ENCODE measurements around the gene PDE4B. TPM values are rescaled to one million over a fixed set of nuclear protein-coding genes. Genes with fewer than 3 reads are reported as not detected.

The PDE4B gene
- total RNA-seq, 2 donors from 2014 or later: 18.1 to 55.4 TPM

GRCh38 chr1:66168467-66168887 is 375.8 kb downstream of the PDE4B start:
- Histone ChIP-seq H3K27me3 (replicated peaks; ENCODE audit: insufficient read depth) (no peaks in the 10 kb centered on the region), H3K4me1 (replicated peaks) (no peaks in the 10 kb centered on the region), H3K36me3 (no peaks in the 10 kb centered on the region), H3K4me3 (no peak overlapping the region), H3K9me3 (no peaks in the 10 kb centered on the region), H3K27ac (no peak overlapping the region)
- WGBS: 38% methylated on average over 5 of the region's 5 CpGs
- intact Hi-C loops (cut with DNase I): no loop called here
- no peak for DNase-seq (ENCODE audit: low spot score)
- TF ChIP-seq POLR2AphosphoS5 (IDR thresholded peaks at IDR 0.05) (no peak), CTCF (IDR thresholded peaks at IDR 0.05) (no peak), POLR2A (IDR thresholded peaks at IDR 0.05) (no peak)

GRCh38 chr1:66168948-66169671 is 376.4 kb downstream of the PDE4B start:
- Histone ChIP-seq H3K36me3 (no peaks in the 10 kb centered on the region), H3K27me3 (replicated peaks; ENCODE audit: insufficient read depth) (no peaks in the 10 kb centered on the region), H3K4me1 (replicated peaks) (no peaks in the 10 kb centered on the region), H3K27ac (no peak overlapping the region), H3K9me3 (no peaks in the 10 kb centered on the region), H3K4me3 (no peak overlapping the region)
- DNase-seq (ENCODE audit: low spot score): no peak
- no peak for TF ChIP-seq POLR2AphosphoS5 (IDR thresholded peaks at IDR 0.05)
- no peak for TF ChIP-seq CTCF (IDR thresholded peaks at IDR 0.05)
- no peak for TF ChIP-seq POLR2A (IDR thresholded peaks at IDR 0.05)
- intact Hi-C loops (cut with DNase I): no loop called here
- 18% methylated on average over 6 of the region's 6 CpGs for WGBS

- Histone ChIP-seq H3K9me3 (no peaks in the 10 kb centered on the region), H3K27ac (no peak overlapping the region), H3K27me3 (replicated peaks; ENCODE audit: insufficient read depth) (no peaks in the 10 kb centered on the region), H3K4me3 (no peak overlapping the region), H3K36me3 (no peaks in the 10 kb centered on the region), H3K4me1 (replicated peaks) (no peaks in the 10 kb centered on the region)
- DNase-seq (ENCODE audit: low spot score): no peak
- no peak for TF ChIP-seq POLR2AphosphoS5 (IDR thresholded peaks at IDR 0.05)
- intact Hi-C loops (cut with DNase I): no loop called here
- WGBS: 100% methylated on average over 1 of the region's 1 CpG
Measured at GRCh38 chr1:66172272-66172671, 379.6 kb downstream of the PDE4B start.

- Histone ChIP-seq H3K27ac (no peak overlapping the region), H3K4me1 (replicated peaks) (no peaks in the 10 kb centered on the region), H3K4me3 (no peak overlapping the region), H3K9me3 (no peaks in the 10 kb centered on the region), H3K27me3 (replicated peaks; ENCODE audit: insufficient read depth) (no peaks in the 10 kb centered on the region), H3K36me3 (no peaks in the 10 kb centered on the region)
- WGBS: 75% methylated on average over 1 of the region's 1 CpG
- intact Hi-C loops (cut with DNase I): no loop called here
- DNase-seq (ENCODE audit: low spot score): no peak
- TF ChIP-seq POLR2AphosphoS5 (IDR thresholded peaks at IDR 0.05) (no peak), CTCF (IDR thresholded peaks at IDR 0.05) (no peak), POLR2A (IDR thresholded peaks at IDR 0.05) (no peak)
Measured at GRCh38 chr1:66175098-66175497, 382.4 kb downstream of the PDE4B start.

GRCh38 chr1:66175581-66175980 is 382.9 kb downstream of the PDE4B start:
- WGBS: 73% methylated on average over 2 of the region's 2 CpGs
- intact Hi-C loops (cut with DNase I): no loop called here
- Histone ChIP-seq H3K4me1 (replicated peaks) (no peaks in the 10 kb centered on the region), H3K27me3 (replicated peaks; ENCODE audit: insufficient read depth) (no peaks in the 10 kb centered on the region), H3K27ac (no peak overlapping the region), H3K9me3 (no peaks in the 10 kb centered on the region), H3K4me3 (no peak overlapping the region), H3K36me3 (no peaks in the 10 kb centered on the region)
- no peak for DNase-seq (ENCODE audit: low spot score)
- TF ChIP-seq POLR2A (IDR thresholded peaks at IDR 0.05) (no peak), CTCF (IDR thresholded peaks at IDR 0.05) (no peak), POLR2AphosphoS5 (IDR thresholded peaks at IDR 0.05) (no peak)
